GM10266 (cell line): ENCODE data around the gene STYXL2.

Experiments
- DNase-seq: peaks from one replicate; pipeline ENCODE4 v3.0.0; 2012; ENCODE audit errors: extremely low spot score
- TF ChIP-seq, protein P1 (sequence below): IDR thresholded peaks from 2 replicates; pipeline ENCODE4 v1.5.1; 2012; ENCODE audit warnings: mild to moderate bottlenecking, low read depth; ENCODE audit not compliant: control insufficient read depth, insufficient read depth; ENCODE audit errors: missing control alignments

STYXL2 gene

DNA sequence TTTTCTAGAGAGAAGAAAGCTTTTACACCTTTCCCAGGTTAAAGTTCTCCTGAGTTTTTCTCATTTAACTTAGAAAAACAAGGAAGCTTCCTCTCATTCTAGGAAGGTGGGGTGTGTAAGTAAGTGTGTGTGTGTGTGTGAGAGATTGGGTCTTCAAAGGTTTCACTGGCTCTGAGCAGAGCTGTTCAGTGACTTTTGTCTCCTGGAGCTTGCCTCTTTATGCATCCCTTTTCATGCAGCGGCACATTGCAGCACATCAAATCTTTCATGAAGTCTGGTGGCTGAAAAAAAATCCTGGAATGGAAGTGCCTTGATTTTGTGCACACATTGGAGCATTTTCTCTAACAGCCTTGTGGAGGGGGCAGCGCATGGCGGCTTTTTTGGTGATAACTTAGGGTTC, 7.1 kb upstream of the STYXL2 start:
- TF ChIP-seq, protein P1, sequence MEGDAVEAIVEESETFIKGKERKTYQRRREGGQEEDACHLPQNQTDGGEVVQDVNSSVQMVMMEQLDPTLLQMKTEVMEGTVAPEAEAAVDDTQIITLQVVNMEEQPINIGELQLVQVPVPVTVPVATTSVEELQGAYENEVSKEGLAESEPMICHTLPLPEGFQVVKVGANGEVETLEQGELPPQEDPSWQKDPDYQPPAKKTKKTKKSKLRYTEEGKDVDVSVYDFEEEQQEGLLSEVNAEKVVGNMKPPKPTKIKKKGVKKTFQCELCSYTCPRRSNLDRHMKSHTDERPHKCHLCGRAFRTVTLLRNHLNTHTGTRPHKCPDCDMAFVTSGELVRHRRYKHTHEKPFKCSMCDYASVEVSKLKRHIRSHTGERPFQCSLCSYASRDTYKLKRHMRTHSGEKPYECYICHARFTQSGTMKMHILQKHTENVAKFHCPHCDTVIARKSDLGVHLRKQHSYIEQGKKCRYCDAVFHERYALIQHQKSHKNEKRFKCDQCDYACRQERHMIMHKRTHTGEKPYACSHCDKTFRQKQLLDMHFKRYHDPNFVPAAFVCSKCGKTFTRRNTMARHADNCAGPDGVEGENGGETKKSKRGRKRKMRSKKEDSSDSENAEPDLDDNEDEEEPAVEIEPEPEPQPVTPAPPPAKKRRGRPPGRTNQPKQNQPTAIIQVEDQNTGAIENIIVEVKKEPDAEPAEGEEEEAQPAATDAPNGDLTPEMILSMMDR = no peak
- no peak for DNase-seq

DNA sequence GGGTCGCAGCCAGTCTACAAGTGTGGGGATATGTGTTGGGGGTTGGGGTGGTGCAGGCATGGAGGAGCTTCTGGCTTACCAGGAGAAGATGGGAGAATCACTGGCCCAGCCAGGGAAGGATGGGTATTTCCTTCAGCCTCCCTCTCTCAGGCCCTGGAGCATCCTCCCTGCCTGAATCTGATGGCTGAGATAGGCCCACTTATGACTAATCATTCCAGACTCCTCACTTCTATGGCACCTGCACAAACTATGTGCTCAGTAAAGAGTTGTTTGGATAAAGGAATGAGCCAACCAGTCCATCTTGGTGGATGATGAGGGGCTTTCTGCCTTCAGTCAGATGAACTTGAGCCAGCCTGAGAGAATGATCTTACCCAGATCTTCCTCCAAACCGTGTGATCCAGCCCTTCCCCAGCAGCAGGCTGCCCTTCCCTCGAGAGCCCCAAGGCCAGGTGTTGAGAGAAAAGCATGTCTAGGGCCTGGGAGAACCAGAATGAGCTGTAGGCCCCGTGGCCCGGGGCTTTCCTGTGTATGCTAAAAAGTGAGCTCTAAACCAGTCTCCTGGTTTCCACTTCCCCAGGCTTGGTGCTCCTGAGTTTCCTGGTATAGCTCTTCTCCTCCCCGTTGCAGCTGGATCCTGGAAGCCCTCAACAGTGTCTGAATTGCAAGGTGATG, 5.0 kb upstream of the STYXL2 start:
- TF ChIP-seq, protein P1 = no peak
- no peak for DNase-seq

DNA sequence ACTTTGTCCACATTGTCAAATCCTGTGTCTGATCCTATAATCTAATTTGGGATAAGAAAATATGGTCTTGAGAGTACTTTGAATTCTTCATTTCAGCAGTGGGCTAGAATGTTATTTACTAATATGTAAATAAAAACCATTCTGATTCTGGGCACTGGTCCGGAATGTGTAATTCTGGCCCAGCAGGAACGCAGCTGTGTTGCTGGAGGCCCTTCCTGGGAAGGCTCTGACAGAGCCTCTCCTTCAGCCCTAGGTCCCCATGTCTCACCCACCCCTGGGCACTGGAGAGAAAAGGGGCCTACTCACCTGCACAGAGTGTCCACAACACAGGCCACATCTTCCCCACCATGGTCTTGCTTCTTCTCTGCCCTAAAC, 3.9 kb upstream of the STYXL2 start:
- DNase-seq = no peak
- TF ChIP-seq, protein P1 = no peak

DNA sequence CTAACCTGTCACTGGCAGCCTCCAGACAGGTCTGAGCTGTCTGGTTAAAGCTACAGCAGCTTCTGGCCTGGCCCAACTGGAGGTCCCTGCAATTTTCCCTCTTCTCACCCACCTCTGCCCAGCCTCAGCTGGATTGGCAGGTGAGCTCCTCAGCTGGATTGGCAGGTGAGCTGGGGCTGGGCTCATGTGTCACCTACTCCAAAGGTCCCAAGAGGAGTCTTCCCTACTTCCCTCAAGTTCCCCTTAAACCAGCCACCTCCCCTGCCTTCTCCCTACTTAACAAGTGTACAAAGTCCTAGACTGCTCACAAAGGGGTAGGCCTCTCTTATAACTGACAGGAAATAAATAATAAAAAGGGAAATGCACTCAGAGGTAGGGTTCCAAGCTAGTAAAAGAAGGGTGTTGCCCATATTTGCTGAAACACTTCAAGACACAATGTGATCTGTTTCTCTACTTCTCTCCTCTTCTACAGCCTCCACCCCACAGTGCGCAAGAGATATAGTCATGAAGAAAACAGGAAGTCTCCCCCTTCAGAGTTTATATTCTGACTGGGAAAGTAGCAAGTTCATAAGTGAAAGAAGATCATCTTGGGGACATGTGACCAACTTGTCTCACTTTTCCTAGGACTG, 3.4 kb upstream of the STYXL2 start, which contains the start of gene GPA33:
GPA33 (minus strand) TSS at position 64 of the 629 bp plus-strand sequence. CDS start 90 bp downstream, outside the sequence.
- DNase-seq = no peak
- TF ChIP-seq, protein P1 = no peak

DNA sequence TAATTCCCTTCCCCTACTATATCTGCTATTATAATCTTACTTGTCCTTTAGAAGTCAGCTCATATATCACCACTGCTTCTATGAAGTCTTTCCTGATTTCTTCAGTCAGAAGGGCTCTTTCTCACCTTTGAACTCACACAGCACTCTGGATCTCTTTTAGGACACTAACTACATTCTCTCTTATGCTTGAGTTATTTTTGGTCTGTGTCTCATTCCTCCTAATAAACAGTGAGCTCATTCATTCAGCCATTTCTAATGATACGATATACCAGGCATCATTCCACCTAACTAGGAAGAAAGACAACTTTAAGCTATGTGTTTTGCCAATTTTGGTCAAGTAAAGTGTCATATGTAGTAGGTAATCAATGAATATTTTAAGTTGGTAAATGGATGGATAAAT, 1.2 kb upstream of the STYXL2 start:
- TF ChIP-seq, protein P1 = no peak

DNA sequence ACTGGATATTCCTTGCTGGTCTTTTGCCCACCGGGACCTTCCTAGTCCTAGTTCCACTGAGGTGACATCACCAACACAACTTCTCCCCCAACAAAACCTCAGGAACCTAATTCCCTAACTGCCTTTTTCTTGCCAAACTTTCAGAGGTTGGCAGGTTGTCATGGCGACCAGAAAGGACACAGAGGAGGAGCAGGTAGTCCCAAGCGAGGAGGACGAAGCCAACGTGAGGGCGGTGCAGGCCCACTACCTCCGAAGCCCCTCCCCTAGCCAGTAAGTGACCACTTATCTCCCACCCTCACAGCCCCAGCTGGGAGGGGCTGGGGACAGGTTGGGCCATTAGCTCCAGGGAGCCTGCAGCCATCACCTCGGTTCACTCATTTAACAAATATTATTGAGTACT, 815 bp downstream of the STYXL2 start:
- no peak for DNase-seq
- TF ChIP-seq, protein P1 = no peak

More for the DNA sequence above, 1.2 kb upstream of the STYXL2 start:
- no peak for DNase-seq

DNA sequence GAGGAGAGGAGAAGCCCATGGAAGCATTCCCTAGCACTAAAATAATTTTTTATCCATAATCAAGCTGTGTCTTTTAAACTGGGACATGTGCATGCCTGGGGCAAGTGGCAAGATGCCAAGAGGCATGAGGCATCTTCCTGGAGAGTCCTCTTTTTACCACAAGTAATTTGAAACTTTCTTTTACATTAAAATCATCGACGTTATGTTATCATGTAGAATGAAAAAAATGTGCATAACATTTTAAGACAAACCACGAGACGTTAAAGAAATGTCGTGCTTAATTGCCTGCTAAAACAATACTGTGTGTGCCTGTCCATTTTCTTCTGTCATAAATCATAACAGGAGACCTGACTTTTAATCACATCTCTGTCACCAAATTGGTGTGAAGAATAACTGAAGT, 1.5 kb downstream of the STYXL2 start:
- no peak for DNase-seq
- TF ChIP-seq, protein P1 = no peak
